GM20431 (cell line): Measurements from ENCODE around the gene WDR6.

ENCODE experiments used
- in situ Hi-C: fragments of 300-500 bp; cut with MseI, MboI; formaldehyde crosslinking; loops from one replicate; pipeline ENCODE4 v1.15.0; 2020; ENCODE audit warnings: low sequenced_read_pairs; ENCODE audit not compliant: unreplicated experiment

Gene WDR6

GRCh38 chr3:49007068-49007770 is at the start of gene WDR6:
TSS of gene WDR6 (plus strand) at chr3:49007391. CDS start at chr3:49007432, 41 bp downstream.
- in situ Hi-C loops = no loop called here

GRCh38 chr3:48960841-48961413 is 46.3 kb upstream of the WDR6 start:
- in situ Hi-C loops = no loop called here

- in situ Hi-C loops = no loop called here
Observed at GRCh38 chr3:48962340-48962739, 44.9 kb upstream of the WDR6 start.

GRCh38 chr3:48962939-48963338 is 44.3 kb upstream of the WDR6 start:
- in situ Hi-C loops = no loop called here

- in situ Hi-C loops = no loop called here
Observed at GRCh38 chr3:48963591-48963990, 43.6 kb upstream of the WDR6 start.

GRCh38 chr3:48966367-48966766 is 40.8 kb upstream of the WDR6 start:
- in situ Hi-C loops = no loop called here

- in situ Hi-C loops = no loop called here
Observed at GRCh38 chr3:48966876-48967361, 40.3 kb upstream of the WDR6 start.

GRCh38 chr3:48970586-48970985 is 36.6 kb upstream of the WDR6 start:
- in situ Hi-C loops = no loop called here

GRCh38 chr3:48974076-48974864 is 32.9 kb upstream of the WDR6 start:
- in situ Hi-C loops = no loop called here

GRCh38 chr3:48979451-48979850 is 27.7 kb upstream of the WDR6 start:
- in situ Hi-C loops = no loop called here

- in situ Hi-C loops = no loop called here
Observed at GRCh38 chr3:48980295-48980694, 26.9 kb upstream of the WDR6 start.

- in situ Hi-C loops = no loop called here
Observed at GRCh38 chr3:48982016-48982415, 25.2 kb upstream of the WDR6 start.

GRCh38 chr3:48982686-48983085 is 24.5 kb upstream of the WDR6 start:
- in situ Hi-C loops = no loop called here

GRCh38 chr3:48983096-48983495 is 24.1 kb upstream of the WDR6 start:
- in situ Hi-C loops = no loop called here

- in situ Hi-C loops = no loop called here
Observed at GRCh38 chr3:48984663-48985062, 22.5 kb upstream of the WDR6 start.

GRCh38 chr3:48985831-48986376 is 21.3 kb upstream of the WDR6 start:
- in situ Hi-C loops = no loop called here

- in situ Hi-C loops = no loop called here
Observed at GRCh38 chr3:48989126-48989795, 17.9 kb upstream of the WDR6 start.

- in situ Hi-C loops = no loop called here
Observed at GRCh38 chr3:48989796-48990635, 17.2 kb upstream of the WDR6 start, which contains the start of gene P4HTM. TSS of gene P4HTM (plus strand) at chr3:48990241. CDS start at chr3:48990257, 16 bp downstream.
